B cell (primary cell): ENCODE measurements around the gene NPAS2.

Experiments
- CTCF ChIP-seq: fragments of 200-600 bp; IDR thresholded peaks from one replicate; pipeline ENCODE4 v1.8.0; 2022; ENCODE audit warnings: antibody characterized with exemption, mild to moderate bottlenecking
- EZH2 ChIP-seq: IDR thresholded peaks from 2 replicates; pipeline ENCODE4 v1.6.1; 2012; ENCODE audit warnings: borderline replicate concordance, low read depth, mild to moderate bottlenecking, moderate library complexity, low read length; ENCODE audit not compliant: insufficient read depth, poor library complexity, severe bottlenecking

DNA sequence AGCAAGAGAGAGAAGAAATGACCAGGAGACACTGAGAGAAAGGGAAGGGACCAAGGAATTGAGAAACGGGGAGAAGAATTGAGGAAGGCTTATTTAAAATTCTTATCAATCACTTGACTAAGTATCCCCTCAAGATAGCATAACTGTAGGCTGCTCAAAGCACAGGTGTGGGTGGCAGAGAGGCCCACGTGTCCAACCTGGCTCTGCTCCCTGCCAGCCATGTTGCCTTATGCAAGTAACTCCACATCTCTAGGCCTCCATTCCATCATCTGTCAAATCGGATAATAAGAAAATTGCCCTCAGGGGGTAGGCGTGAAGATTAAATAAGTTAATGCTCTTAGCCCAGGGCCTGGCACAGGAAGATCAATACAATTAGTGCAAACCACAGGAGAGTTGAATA lies 7.4 kb upstream of the NPAS2 start:
- TF ChIP-seq CTCF (no peak), EZH2 (no peak)
